Ramos (cell line): ENCODE measurements around the gene SPOCK2.
"Not testable (repeated sequence)": the region's sequence is repeated elsewhere in the genome, so short reads cannot be mapped to it uniquely, and the experiment has no call there.

Experiments
- in situ Hi-C: fragments of 300-500 bp; cut with MboI; formaldehyde crosslinking; loops from one replicate; pipeline ENCODE4 v1.14.3; 2022; ENCODE audit warnings: low sequenced_read_pairs; ENCODE audit not compliant: unreplicated experiment

The SPOCK2 gene, protein sequence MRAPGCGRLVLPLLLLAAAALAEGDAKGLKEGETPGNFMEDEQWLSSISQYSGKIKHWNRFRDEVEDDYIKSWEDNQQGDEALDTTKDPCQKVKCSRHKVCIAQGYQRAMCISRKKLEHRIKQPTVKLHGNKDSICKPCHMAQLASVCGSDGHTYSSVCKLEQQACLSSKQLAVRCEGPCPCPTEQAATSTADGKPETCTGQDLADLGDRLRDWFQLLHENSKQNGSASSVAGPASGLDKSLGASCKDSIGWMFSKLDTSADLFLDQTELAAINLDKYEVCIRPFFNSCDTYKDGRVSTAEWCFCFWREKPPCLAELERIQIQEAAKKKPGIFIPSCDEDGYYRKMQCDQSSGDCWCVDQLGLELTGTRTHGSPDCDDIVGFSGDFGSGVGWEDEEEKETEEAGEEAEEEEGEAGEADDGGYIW

DNA sequence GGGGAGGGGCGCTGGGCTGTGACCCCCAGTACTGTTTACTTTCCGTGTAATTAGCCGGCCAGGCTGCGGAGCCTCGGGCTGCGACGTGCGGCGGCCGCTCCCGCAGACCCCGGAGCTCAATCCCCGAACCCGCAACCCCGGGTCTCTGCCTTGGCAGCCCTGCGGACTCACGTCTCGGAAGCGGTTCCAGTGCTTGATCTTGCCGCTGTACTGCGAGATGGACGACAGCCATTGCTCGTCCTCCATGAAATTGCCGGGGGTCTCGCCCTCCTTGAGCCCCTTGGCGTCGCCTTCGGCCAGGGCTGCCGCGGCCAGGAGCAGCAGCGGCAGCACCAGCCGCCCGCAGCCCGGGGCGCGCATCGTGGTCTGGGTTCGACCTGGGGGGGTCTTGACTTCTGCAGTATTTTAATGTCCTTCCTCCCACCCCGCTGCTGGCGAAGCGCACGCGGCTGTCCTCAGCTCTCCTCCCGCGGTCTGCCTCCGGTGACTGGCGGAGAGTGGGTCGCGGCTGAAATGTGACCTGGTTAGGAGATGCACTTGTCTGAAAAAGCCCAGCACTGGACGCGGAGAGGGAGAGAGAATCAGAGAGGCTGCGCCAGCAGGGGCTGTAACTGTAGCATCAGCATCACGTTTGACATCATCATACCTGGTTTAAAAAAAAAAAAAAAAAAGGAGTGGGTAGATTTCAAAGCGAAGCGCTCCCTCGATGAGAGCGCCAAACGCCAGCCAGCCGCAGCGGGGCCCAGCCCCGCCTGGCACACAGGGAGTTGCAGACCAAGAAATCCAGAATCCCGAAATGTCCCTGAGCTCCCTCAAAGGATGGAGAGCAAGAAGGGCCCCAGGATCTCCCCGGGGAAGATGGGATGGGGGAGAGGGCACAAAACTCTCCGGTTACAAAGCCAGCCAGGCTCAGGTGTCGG lies at the start of gene SPOCK2:
TSS of gene SPOCK2 (minus strand) at position 583 of the 920 bp plus-strand sequence. CDS start at position 360, 223 bp downstream.
- in situ Hi-C loops: no loop called here

DNA sequence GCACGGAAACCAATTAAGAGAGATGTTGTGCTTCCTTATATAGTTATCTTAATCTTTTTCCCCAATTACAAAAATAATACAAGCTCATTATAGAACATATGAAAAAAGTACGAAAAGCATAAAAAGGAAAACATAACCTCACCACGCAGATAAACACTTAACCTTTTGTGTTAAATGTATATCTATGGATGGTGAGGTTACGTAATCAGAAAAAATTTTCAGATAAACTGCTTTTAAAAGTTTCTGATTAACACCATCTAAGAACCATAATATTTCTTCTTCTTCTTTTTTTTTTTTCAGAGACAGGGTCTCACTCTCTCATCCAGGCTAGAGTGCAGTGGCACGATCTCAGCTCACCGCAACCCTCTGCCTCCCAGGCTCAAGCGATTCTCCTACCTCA lies 49.2 kb upstream of the SPOCK2 start:
- in situ Hi-C loops: no loop called here

DNA sequence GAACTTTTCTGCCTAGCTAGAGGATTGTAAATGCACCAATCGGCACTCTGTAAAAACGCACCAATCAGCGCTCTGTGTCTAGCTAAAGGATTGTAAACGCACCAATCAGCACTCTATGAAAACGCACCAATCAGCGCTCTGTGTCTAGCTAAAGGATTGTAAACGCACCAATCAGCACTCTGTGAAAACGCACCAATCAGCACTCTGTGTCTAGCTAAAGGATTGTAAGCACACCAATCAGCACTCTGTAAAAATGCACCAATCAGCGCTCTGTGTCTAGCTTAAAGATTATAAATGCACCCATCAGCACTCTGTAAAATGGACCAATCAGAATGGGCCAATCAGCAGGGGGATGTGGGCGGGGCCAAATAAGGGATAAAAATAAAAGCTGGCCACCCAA lies 47.9 kb upstream of the SPOCK2 start:
- in situ Hi-C loops: not testable (repeated sequence)

DNA sequence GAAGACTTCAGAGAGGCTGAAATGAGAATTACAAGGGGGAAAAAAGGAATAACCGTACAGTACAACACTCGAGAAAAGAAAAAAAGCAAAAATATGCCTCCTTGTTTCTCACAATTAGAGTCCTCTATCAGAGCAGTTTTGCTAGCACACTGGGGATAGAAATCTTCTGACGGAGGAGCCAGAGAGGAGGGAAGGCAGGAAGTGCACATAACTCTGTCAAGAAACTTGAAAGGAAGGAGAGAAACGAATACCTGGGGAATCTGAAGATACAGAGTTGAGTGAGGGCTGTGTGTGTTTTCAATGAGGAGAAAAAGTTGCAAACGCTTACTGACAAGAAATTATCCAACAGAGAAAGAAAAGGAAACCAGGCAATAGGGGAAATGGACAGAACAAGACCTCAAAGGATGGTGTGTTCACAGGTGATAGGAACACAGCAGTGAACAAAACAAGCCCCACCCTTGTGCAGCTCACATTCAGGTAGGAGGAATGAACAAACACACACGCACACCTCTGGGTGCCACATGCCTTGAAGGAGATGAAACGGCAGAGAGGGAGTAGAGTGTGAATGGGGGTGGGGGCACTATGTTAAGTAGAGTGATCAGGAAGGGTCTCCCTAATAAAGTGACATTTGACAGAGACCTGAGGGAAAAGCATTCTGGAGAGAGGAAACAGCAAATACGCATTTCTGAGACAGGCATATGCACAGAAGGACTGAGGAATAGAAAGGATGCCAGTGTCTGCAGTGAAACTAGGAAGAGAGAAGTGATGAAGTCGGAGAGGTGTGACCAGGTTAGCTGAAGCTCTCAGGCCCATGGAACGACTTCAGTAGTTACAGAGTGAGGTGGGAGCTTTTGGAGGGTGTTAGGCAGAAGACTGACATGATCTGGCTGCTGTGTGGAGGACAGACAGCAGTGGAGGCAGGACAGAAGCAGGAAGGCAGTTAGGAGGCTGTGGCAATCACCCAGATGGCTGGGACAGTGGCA lies 46.7 kb upstream of the SPOCK2 start:
- in situ Hi-C loops: no loop called here

DNA sequence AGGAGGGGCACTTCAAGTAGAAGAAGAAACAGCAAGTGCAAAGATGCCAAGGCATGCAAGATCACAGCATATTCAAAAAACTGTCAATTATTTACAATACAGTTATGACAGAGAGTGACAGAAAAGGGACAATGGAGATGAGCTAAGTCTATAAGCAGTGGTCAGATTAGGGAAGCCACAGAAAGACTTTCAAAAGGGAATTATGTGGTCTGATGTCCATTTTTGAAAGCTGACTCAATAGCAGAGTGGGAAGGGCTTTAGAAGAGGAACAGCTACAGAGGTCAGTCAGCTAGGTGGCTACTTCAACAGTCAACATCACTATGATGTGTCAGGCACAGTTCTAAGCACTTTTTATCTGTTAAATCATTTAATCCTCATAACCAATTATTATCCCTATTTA lies 45.2 kb upstream of the SPOCK2 start:
- in situ Hi-C loops: no loop called here

DNA sequence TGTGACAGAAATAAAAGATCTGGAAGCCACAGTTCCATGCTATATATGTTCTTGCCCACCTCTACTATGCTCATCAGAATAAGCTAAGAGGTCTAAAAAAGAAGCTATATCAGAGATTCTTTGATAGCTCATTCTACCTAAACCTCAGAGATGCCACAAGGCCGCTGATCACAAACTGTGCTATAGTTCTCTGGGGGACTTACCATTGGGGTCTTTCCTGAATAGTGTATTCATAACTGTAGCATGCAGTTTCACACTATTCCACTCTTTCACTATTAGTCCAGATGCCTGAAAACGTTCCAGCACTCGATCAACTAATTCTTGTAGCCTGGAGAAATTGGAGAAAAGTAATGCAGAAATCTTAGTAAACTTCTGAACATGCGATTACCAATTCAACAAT lies 44.5 kb upstream of the SPOCK2 start:
- in situ Hi-C loops: no loop called here

DNA sequence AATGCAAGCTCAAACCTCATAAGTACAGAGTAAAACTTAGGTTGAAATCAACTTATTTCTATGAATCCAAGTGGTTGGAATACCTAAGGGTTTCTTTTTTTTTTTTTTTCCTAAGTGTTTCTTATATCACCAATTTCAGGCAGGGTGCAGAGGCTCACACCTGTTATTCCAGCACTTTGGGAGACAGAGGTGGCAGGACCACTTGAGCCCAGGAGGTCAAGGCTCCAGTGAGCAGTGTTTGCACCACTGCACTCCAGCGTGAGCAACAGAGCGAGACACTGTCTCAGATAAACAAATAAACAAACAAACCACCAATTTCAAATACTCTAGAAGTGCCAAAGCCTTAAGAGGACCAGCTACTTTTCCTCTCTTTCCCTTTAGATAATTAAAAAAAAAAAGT lies 39.2 kb upstream of the SPOCK2 start:
- in situ Hi-C loops: no loop called here

DNA sequence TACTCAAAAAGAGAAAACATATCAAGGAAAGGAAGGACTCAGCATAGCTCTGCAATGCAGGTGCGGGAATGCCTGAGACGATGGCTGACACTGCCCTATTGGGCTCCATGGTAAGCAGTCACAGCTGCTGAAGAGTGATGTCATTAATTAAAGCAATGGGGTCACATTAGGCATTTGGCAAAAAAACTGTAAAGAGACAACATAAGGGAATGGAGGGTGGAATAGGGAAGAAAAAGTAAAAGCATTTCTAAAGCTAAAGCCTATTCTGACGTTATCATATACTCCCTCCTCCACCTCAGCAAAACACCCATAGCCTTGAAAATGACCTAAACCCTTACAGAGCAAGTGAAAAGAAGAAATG lies 38.5 kb upstream of the SPOCK2 start:
- in situ Hi-C loops: no loop called here

DNA sequence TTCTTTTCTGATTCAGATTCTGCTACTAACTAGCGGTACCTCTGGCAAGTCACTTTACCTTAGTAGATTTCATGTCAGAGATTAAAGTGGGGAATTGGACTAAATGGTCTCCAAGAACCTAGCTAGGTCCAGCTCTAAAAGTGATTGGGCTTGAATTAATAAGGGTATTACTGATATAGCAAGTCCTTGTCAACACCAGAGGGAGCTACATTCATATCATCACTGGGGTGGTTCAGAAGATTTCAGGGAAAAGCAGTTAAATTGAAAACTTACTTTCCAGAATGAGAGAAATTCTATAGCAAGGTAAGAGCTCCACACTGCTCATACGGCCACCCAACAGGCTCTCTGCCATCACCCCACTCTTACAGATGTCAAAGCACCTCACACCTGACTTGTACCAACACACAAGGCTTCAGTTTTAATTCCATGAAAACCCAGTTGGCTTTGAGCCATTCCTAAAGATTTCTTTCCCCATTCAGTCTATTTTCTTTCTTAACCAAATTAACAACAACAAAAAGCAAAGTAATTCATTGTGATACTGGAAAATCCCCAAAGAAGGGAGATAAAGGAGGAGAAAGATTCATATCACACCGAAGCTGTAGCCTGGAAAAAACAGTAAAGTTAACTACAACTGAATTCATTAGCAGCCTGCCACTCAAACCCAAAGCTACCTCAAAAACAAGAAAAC lies 38.0 kb upstream of the SPOCK2 start:
- in situ Hi-C loops: no loop called here

DNA sequence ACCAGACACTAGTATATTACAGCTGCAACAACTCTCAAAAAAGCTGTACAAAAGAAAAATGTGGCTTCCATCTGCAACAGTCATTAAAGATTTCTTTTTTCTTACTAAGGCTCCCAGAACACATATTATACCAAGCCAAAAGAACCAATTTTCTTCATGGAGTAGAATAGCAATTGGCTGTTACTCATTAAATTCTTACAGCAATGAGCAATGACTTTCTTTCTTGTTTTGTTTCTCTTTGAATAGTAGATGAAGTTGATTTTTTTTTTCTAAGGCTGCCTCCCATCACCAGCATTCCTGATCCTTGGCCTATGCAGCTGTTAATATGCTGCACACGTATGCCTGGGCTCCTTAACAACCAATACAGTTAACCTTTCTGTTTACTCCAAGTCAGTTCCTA lies 36.6 kb upstream of the SPOCK2 start:
- in situ Hi-C loops: no loop called here

DNA sequence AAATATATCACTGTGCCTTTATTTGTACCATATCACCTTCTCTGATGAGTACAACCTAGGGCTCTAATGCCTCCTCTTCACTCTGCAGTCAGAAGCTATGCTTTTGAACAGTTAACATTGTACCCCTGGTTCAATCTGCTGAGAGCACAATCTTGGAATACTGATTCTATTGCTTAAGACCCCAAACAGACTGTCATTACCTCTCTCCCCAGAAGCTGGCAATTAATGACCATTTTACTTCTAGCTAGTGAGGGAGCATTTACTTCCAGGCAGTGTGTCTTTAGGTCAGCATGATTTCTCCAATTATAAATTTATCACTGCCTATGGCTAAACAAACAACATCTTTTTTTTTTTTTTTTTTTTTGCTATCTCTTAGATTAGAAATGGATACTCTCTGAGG lies 36.0 kb upstream of the SPOCK2 start:
- in situ Hi-C loops: no loop called here

DNA sequence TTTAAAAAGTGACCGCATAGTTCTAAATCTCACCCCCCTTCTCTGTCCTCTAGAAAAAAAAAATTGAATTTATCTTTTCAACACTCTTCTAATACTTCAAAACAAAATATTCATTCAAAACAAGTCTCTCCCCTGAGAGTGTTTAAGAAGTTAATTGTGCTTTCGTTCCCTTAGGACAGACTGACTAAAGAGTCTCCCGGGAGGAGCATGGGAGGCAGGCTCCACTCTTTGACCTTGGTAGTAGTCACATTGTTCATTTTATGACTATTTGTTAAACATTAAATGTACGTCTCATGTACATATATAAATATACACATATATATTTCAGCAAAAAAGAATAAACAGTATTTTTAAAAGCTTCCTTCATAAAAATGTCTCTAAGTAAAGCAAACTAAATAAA lies 35.3 kb upstream of the SPOCK2 start:
- in situ Hi-C loops: no loop called here

DNA sequence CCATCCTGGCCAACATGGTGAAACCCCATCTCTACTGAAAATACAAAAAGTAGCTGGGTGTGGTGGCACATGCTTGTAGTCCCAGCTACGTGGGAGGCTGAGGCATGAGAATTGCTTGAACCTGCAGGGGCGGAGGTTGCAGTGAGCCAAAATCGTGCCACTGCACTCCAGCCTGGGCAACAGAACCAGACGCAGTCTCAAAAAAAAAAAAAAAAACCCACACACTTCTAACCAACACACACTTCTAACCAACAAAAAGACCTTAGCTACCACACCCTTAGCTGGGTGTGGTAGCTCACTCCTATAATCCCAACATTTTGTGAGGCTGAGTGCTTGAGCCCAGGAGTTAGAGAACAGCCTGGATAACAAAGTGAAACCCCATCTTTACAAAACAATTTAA lies 33.9 kb upstream of the SPOCK2 start:
- in situ Hi-C loops: no loop called here

DNA sequence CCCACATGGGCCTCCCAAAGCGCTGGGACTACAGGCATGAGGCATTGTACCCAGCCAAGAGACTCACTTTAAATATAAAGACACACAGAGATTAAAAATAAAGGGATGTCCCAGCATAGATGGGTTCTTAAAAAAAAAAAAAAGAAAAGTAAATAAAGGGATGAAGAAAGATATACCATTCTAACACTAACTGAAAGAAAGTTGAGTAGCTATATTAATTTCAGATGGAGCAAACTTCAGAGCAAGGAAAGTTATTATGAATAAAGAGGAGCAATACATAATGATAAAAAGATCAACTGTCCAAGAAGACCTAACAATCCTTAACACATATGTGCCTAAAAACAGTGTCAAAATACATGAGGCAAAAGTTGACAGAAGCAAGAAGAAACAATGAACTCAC lies 33.0 kb upstream of the SPOCK2 start:
- in situ Hi-C loops: no loop called here

DNA sequence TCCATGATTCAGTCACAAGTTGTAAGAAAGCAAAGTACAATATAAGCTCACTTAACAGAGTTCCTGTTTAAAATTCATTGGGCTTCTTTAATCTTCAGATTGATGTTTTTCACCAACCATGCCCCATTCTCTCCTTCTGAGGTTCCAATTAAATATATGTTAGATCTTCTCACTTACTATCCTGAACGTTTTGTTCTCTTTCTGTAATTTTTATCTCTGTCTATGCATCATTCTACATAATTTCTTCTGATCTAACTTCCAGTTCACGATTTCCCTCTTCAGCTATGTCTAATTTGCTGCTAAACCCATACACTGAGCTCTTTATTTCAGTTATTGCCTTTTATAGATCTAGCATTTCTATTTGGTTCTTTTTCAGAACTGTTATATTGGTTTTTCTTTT lies 28.0 kb upstream of the SPOCK2 start:
- in situ Hi-C loops: no loop called here

DNA sequence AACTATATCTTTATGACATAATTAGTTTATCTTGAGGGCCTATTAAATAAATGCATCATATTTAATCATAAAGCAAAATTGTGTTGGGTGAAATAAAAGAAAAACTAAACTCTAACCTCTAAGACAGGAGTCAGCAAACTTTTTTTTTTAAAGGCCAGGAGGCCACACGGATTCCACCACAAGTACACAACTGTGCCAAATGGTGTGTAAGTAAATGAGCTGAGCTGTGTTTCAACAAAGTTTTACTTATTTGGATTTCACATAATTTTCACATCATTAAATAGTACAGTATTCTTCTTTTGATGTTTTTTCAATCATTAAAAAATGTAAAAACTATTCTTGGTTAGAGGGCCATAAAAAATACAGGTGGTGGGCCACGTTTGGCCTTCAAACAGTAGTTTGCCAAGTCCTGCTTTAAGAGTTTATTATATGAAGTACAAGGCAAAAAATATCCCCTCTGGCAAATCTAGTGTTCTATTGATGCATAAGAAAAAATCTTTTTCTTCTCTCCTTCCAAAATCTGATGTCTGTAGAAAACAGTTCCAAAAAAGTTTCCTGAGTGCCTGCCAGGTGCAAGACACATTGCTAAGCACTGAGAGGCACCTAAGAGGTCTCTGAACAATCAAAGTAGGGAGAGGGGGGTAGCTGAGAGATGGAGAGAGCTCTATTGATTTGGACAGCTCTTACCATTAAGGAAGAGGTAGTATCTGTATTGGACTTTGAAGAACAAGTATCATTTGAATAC lies 26.5 kb upstream of the SPOCK2 start:
- in situ Hi-C loops: no loop called here

DNA sequence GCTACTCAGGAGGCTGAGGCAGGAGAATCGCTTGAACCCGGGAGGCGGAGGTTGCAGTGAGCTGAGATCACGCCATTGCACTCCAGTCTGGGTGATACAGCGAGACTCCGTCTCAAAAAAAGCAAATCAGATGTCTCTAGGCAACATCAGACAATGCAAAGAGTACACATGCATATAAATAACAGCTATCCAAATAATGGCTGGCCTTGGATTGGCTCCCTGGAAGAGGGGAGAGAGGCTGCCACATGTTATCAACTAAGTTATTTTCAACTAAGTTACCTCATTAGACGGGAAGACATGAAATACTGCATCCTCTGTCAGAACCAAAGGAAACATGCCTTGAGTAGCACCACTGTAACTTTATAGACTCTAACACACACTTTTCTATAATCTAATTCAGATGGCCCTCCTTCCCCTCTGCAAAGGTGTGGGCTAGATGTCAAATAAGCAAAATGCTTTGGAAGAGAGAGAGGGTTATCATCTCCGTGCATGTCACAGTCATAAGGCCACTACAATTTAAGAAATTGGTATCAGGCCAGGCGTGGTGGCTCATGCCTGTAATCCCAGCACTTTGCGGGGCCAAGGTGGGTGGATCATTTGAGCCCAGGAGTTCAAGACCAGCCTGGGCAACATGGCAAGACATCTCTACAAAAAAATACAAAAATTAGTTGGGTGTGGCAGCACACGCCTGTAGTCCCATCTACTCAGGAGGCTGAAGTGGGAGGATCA lies 22.5 kb upstream of the SPOCK2 start:
- in situ Hi-C loops: no loop called here

DNA sequence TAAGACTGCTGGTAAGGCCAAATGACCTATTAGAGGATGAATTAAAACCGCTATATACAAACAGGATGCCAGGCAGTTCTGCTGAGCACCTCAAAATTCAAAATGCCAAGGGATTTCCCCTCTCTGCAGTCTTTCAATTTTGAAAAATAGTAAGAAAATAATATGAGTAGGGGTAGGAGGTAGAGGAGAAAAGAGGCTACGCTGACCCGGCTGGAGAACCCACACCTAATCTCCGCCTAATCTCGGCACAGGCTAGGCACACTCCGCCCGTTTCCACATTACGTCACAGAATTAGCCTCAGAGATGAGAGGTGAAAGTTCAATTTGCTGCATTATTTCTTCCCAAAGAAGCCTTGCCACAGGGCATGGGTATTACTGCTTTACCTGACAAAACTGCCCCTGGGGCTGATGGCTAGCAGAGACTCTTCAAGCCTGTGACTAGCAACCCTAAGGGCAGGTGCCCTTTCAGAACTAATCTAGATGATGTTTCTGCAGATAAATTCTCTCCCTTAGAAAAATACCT lies 21.3 kb upstream of the SPOCK2 start:
- in situ Hi-C loops: no loop called here
